ENCODE data around the gene WHRN.
A peak's percentile ranks its signal among the peaks of the same experiment; 100 is the strongest.

WHRN gene

DNA sequence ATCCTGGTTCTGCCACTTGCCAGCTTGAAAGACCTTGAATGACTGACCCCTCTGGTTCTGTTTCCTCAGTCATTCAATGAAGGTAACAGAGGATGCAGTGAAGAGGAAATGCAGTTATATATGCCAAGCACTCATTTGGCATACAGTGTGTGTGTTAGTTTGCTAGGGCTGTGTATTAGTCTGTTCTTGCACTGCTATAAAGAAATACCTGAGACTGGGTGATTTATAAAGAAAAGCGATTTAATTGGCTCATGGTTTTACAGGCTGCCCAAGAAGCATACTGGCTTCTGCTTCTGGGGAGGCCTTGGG is 8.6 kb upstream of the WHRN start:
- no peak for DNase-seq (ENCODE audit: low spot score)

DNA sequence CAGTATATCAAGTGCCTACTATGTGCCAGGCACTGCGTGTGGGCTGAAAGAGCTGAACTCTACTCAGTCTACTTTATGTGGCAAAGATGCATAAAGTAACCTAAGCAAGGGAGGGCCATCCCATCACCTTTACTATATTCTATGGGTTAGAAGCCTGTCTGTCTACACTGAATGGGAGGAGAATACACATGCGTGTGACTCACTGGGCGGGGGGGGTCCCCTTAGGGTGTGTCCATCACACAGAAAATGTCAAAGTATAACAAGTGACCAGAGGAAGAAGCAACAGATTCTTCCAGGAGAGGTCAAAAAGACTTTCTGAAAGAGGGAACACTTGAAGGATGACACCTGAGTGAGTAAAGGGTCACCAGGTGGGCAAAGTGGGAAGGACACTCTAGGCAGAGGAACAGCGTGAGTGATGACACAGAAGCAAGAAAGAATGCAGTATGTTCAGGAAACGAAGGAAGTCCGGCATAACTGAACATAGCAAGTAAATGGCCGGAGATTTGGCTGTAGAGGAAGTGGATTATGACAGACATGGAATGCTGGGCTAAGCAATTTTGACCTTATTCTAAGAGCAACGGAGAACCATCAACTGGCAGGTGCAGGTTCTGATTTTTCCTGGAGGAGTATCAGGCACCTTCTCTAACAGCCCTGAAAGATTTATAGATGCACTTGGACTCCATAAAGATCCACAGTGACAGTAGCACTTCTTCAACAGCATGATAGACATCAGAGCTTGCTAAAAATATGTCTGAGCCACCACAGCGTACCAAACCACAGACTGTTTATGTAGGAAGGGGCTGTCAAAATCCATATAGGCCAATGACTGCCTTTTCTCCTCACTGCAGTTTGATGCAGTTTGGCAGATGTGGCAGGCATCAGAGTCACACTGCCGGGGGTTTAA is 8.0 kb upstream of the WHRN start:
- no peak for DNase-seq (ENCODE audit: low spot score)

DNA sequence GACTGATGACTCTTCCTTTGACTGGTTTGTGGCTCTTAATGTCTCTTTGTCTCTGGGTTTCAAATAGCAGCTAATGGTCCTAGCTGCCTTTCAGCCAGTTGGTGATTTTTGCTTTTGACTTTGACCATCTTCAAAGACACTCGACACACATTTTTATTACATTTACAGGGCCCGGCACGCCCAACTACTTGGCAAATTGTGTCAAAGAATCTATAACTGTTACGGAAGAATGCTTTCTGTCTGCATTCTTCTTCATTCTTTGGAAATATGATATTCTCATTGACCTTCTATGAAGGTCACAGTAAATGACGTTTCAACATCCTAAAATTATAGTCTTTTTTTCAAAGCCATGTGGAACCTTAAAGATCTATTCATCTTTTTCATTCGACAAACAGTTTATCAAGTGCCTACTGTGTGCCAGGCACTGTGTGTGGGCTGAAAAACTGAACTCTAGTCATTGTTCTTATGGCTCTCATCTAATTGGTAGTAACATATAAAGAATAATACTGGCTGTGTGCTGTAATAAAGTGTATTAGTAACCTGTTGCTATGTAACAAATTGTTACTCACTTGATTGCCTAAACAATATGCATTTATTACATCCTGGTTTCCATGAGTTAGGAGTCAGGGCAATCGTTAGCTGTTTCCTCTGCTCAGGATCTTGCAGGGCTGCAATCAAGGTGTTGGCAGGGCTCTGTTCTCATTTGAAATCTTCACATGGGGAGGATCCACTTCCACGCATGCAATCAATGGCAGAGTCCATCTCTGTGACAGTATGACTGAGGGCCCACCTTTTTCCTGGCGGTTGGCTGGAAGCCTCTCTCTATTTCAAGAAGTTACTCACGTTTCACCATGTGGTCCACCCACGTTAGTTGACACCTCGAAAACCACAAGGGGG is 7.0 kb upstream of the WHRN start:
- no peak for DNase-seq (ENCODE audit: low spot score)

DNA sequence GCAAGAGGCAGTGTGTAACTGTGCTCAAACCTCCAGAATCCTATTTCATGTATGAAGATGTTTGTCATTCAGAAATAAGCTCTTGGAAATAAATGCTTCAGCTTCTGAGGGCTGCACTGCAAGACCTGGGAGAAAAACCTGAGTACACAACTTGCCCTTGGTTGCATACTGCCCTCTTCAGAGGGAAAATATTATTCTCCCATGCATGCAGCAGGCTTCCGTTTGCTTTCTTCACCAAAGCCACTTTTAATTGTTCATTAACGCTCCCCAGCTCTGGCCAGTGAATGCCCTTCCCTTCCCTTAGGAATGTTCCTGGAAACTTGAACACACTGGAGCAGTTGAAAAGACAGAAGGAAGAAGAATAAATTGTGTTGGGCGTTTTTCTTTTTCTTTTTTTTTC is 2.5 kb upstream of the WHRN start:
- DNase-seq (ENCODE audit: low spot score), result peak; percentile 55

DNA sequence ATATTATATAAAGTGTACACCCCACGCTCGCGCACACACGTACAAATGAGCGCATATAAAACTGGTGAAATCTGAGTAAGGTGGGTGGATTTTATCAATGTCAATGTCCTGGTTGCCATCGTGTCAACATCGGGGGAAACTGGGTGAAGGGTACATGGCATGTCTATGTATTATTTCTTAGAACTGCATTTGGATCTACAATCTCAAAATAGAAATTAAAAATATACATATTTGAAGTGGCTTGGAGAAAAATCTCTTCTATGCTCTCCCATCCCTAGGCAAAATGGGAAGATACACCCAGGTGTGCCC is 763 bp upstream of the WHRN start:
- DNase-seq (ENCODE audit: low spot score), result no peak

DNA sequence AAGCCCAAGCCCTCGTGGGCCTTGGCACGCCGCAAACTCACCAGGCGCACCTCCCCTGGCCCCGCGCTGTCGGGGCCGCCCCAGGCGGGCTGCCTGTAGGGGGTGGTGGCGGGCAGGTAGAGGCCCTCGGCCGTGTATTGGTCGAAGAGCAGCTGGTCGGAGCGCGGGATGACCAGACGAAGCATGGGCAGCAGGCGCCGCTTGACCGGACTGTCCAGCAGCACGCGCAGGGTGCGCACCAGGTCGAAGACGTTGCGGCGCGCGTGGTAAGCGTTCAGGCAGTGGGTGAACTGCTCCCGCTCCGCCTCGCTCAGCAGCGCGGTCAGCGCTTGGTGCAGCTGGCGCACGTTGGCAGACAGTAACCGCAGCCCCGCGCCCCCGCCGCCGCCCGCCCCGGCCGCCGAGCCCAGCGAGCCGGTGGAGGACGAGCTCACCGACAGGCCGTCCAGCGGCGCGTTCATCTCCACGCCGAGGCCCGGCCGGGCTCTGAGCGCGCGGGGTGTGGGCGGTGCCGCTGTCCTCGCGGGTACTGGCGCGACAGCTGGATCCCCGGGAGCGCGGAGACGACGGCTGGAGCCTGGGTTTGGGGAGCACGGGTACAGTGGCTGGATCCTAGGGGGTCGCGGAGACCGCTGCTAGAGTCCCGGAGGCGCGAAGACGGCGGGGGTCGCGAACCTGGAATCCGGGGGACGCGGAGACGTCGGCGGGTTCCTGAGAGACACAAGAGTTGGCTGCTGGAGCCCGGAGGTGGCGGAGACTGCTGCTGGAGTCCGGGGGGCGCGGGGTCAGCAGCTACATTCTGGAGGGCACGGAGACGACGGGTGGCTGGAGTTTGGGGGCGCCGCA is 709 bp downstream of the WHRN start:
- peak; percentile 30 for DNase-seq (ENCODE audit: low spot score)

DNA sequence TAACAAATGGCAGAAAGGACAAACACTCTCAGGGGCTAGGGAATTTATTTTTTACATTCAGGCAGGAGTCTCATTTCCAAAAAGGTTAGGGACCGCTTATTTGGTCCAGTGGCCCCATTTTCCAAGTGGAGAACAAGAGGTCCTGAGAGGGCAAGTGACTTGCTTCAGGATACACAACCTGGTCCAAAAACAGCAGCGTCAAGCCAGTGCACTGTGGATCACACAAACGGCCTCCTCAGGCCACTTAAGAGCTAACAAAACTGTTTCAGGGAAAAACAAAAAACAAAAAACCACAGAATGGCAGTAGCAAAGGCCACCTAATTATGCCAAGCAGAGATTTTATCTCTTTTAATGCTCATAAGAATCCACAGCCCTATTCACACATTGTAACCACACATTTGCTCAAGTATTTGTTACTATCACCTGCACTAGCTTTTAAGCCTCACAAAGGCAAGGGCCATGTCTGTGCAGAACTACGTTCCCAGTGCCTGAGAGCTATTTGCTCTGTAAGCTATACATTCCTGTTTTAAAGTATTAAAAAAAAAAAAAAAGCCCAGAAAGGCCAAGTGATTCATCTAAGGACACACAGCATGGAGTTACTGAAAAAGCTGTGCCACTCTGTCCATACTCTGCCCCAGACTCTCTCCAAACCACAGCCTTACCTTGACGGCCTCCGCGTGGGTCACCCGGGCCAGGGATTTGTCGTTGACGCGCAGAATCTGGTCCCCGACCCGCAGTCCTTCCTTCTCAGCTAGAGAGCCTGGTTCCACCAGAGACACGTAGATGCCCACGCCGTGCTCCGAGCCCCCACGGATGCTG is 1.5 kb downstream of the WHRN start:
- no peak for DNase-seq (ENCODE audit: low spot score)

DNA sequence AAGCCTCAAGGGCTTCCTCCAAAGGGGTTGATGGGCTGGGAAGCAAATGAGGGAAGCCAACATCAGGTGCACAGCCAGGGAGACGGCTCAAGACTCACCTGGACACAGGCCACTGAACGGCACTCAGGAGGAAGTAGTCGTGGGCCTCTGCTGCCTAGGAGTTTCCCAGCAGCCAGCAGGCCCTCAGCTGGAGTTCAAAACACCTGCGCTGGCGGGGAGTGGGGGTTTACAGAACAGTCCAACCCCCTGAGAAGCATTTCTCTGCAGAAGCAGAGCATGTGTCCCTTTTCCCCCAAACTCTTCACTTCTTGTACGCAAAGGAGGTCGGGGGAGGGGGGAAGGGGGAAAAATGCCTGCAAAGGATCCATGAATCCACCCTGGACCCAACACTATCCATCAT is 2.3 kb downstream of the WHRN start:
- no peak for DNase-seq (ENCODE audit: low spot score)

DNA sequence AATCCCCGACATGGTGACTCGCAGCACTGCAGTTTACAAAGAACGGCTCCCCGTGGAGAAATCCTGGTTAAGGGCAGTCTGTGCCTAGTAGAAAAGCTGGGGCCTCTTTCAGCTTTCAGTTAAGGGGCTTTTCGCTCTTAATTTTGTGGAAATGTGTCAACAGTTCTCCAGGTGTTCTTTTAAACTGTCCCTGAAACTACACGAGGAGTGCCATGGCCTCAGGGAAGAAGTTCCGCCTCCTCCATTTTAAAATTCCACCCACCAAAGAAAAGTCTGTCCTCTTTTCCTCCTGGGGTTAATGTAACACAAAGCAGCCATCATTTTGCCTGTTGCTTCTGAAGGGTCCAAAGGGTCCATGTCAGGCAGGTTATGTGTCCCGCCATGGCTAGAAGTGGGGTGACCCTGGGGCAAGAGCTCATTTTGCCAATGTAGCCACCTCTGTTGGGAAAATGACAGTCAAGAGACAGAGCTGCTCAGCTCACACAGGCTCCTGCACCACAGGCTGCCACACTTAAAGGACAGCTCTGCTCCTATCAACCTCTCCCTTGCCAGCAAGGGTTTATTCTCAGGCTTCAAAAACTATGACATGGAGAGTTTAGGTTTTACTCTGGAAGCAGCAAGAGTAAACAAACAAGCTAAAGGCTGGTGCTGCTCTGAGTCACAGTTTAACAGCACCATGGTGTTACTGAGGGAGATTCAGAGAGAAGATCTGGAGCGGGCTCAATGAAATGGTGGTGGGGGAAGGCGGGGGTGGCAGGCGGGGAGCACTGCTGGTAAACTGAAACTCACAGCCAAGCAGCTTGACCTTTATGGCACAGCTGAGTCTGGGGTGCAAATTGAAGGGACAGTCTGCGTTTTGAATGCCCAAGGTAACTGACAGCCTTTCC is 3.2 kb downstream of the WHRN start:
- DNase-seq (ENCODE audit: low spot score), result peak; percentile 53

DNA sequence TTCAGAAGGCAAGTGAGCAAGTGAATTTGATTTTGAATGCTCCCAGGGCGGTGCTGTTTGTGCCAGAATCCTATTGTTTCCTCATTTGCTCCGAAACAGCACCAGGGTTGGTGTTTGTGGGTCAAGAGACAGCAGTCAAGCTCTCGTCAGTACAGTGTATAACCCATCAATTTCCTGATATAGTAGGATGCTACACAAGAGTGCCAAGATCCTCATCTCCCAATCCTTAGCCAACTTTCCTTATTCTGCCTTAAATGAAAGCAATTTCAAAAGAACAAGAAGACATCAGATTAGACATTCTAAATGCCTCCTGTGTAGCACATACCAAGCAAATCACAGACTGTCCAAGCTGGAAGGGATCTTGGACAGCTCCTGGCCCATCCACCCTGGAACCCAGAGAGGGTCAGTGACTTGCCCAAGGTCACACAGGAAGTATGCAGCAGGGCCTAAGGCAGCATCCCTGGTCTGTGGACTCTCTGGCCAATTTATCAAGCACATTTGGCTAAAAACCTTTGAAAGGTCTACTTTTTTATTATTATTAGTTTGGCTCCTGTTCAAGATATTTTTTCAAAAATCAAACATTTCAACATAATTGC is 4.5 kb downstream of the WHRN start:
- no peak for DNase-seq (ENCODE audit: low spot score)

DNA sequence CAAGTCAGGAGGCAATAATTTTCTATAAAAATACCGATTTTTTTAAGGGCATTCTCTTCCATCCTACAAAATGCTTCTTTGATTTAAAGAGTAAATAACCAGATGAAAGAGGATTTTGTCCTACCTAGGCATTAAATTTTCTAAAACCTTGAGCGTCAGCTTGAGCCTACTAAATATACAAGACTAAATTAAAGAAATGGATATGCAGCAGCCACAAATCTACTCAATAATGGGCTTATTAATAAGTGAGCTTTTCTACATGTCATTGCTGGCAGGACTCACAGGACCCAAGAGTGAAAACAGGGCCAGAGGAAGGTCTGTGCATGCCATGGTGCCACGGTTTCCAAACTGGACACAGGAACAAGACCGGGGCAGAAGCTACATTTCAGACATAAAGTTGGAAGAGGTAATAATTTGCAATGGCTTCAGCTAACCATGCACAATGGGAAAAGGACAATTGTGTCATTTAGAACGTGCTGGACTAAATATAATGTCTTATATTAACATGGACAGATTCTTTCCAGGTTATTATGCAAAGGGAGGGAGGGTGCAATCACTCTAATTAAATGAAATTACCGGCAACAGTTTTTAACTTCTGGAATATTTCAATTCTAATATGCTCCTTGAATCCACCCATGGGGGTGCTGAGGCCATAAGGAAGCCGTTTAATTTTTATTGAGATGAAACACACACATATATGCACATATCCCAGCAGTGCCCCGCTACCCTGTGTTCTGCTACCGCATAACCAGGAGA is 5.2 kb downstream of the WHRN start:
- DNase-seq (ENCODE audit: low spot score), result no peak

DNA sequence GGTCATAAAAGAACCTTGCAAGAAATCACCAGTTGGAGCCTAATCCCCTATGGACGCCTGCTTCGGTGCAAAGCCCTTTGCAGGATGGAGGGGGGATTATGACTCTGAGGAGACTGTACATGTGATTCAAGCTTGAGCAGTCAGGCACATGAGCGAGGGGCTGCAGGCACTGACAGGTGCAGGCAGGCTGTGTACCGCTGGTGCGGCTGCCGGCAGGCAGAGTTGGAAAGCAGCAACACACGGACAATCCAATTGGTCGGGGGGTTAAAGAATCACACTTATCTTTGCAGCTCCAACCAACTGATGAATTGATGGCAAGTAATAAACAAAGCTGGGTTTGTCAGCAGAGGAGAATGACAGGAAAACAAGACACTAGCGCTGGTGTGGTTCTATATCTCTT is 5.7 kb downstream of the WHRN start:
- DNase-seq (ENCODE audit: low spot score), result no peak

DNA sequence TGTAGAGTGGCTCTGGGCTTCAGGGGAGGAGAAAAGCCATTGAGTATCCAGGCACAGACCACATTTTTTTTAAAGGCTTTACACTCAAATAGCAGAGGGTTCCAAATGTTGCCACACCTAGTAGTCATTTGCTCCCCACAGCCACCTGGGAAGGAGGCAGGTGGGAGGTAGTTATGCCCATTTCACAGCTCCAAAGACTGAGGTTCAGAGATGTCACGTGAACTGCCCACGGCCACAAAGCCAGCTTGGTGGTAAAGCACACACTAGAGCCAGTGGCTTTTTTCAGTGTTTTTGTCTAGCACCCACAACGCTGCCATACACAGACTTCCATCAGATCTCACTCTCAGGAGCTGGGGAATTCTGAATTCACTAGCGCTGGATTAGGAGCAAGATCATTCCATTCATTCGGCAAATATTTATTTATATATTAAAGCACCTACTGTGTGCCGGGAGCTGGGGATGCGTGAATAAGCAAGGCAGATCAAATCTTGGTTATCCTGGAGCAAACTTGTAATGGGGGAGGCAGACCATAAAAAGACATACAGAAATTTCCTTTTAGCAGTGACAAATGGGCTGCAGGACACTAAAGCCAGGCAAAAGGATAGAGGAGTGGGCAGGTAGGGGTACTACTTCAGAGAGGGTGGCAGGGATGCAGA is 7.4 kb downstream of the WHRN start:
- DNase-seq (ENCODE audit: low spot score), result no peak

DNA sequence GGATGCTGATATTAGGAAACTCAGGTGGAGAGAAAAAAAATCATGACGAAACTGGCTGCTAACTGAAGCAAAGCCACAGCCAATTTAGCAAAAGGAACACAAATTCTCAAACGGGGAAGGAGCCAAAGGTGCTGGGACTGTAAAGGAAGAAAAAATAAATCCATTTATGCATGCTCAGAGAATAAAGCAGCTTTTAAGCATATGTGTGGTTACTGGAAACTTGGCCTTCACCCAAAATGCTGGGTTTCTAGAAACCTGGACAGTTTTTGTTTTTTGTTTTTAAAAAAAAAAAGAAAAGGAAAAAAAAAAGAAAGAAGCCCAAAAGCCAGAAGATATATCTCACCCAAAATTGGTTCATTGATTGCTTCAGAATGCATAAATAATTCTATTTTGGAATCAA is 8.0 kb downstream of the WHRN start:
- no peak for DNase-seq (ENCODE audit: low spot score)

DNA sequence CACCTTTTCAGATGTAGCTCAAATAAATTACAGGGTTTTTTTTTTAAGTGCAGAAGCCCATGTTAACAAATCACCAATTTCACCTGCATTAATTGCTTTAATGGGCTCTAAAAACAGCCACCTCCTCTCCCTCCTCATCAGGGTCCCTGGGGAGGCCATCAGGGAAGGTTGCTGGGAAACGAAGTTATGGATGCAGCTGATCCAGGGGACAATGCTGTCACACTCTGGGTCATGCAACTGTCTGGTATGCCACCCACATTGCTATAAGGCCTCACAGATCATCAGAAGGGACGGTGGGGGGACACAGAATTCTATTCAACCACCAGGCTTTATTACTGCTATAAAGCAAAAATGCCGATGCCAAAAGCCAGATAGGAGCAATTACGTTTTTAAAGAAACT is 9.3 kb downstream of the WHRN start:
- DNase-seq (ENCODE audit: low spot score), result no peak

DNA sequence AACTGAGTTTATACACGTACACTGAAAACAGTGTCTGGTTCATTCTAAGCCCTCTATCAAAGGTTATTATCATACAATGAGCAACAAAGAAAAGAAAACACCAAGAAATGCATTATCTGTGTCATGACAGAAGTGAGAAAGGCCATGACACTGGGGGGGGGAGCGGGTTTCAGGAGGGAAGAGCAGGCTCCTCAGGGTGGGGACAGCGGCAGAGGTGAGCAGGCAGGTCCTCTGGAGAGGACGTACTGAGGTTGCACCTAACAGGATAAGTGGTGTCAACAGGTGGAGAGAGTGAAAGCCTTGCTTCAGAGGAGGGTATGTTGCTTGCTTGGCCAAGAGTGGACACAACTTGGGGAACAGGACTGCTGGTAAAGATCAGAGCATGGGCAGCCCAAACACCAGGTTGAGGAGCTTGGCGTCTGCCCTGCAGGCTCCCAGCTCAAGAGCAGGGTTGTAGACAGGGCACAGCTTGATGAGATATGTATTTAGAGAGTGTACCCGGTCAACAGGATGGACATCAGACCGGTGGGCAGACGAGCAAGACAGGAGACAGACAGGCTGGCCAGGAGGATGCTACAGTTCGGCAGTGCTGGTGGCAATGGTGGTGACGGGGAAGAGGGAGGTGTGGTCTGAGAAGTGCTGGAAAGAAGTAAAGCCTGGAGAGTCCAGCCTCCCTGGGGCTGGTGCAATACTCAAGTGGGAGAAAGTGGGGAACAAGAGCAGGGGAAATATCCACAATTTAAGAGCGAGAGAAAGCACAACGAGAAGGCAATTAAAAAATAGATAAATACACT is 10.3 kb downstream of the WHRN start:
- DNase-seq (ENCODE audit: low spot score), result no peak

DNA sequence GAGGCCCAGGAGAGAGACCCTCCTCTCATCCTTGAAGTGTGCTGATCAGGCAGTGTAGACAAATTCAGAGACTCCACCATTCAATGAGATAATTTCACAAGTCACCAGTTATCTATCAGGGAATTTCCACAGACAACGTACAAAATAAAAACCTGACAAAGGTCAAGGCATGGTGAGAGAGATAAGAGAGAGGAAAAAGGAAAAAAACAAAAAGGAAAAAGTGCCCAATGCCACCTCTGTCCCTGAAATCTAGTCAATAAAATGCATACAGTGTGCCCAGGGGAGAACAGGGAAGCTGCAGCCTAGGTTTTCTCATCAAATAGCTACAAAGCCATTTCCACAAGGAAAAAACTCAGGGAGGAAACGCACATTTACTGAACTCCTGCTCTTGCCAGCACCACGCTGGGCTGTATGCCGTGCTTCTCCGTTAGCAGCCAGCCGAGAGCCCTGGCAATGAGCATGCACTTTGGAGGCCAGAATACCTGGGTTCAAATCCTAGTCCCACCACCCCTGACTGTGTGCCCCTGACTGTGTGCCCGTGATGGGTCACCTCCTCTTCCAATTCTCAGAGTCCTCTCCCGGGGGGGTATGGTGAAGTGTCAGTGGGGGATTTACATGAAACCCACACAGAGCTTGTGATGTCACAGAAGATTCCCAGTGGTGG is 11.6 kb downstream of the WHRN start:
- DNase-seq (ENCODE audit: low spot score), result no peak

DNA sequence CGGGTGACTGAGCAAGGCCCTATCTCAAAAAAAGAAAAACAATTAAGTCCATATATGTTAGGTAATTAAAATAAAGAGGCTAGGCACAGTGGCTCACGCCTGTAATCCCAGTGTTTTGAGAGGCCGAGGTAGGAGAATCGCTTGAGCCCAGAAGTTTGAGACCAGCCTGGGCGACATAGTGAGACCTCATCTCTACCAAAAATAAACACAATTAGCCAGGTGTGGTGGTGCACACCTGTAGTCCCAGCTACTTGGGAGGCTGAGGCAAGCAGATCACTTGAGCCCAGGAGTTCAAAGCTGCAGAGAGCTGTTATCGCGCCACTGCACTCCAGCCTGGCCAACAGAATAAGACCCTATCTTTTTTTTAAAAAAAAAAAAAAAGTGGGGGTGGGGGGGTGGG is 12.3 kb downstream of the WHRN start:
- no peak for DNase-seq (ENCODE audit: low spot score)
